ENCODE data around the gene GRB7. TPM values are rescaled to one million over a fixed set of nuclear protein-coding genes. Genes with fewer than 3 reads are reported as not detected.

GRB7 gene
- total and polyA plus RNA-seq, 9 of the 15 experiments (the other 6 are each of a cell fraction or from before 2014, with no cell fraction given), result 0.04 to 6.2 (median 2.2) TPM

DNA sequence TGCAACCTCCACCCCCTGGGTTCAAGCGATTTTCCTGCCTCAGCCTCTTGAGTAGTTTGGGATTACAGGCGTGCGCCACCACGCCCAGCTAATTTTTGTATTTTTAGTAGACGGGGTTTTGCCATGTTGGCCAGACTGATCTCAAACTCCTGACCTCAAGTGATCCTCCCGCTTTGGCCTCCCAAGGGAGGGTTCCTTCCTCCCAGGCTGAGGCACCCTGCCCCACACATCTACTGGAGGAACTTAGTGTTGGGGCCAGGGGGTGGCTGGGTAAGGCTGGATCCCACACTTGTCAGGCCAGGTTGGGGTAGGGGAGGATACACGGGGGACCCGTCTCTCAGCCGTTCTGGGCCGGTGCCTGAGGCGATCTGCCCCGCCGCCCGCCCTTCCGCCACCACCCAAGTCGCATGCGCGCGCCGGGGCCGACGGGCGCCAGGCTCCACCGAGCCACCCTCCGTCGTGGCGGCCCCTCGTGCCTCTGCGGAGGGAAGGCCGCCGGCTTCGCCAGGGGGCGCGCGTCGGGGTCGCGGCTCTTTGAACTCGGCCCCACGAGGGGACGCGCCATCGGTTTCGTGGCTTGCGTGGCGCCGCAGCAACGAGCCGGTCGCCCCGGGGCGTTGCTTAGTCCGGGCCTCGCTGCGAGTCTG, 15.9 kb downstream of the GRB7 start (continued):
- peak; percentile 98 for TF ChIP-seq L3MBTL2 (IDR thresholded peaks at IDR 0.05)
- TF ChIP-seq RBM39 (optimal IDR thresholded peaks at IDR 0.05; ENCODE audit: low read depth, low read length), result no peak
- TF ChIP-seq ZNF589 (CRISPR knock-in tag; IDR thresholded peaks at IDR 0.05; ENCODE audit: low read depth), result peak; percentile 90; the same call in 1 of the 2 replicates
- peak; percentile 51 for TF ChIP-seq GATAD2B (IDR thresholded peaks at IDR 0.05; ENCODE audit: borderline replicate concordance)
- TF ChIP-seq ZBED1 (IDR thresholded peaks at IDR 0.05), result no peak
- peak; percentile 89 for TF ChIP-seq SAFB (IDR thresholded peaks at IDR 0.05; ENCODE audit: borderline replicate concordance, low read depth, low read length)
- TF ChIP-seq MLX (CRISPR knock-in tag; conservative IDR thresholded peaks at IDR 0.05), result 0 out of 4 replicates have a peak, but pooled peaks of 1 of the 2 experiments have one; percentile 65
- 0 out of 2 replicates have a peak, but pooled peaks have one; percentile 50 for TF ChIP-seq NR2C2 (CRISPR knock-in tag; IDR thresholded peaks at IDR 0.05)
- TF ChIP-seq NR2C2 (tag; IDR thresholded peaks at IDR 0.05), result peak; percentile 92; the same call in 1 of the 2 replicates
- TF ChIP-seq ZNF584 (CRISPR knock-in tag; IDR thresholded peaks at IDR 0.05; ENCODE audit: low read depth), result 0 out of 2 replicates have a peak, but pooled peaks have one; percentile 50
- 0 out of 2 replicates have a peak, but pooled peaks have one; percentile 7 for TF ChIP-seq ZNF644 (tag; IDR thresholded peaks at IDR 0.05; ENCODE audit: low read depth)
- TF ChIP-seq SMARCE1 (IDR thresholded peaks at IDR 0.05), result no peak
- TF ChIP-seq BCOR (IDR thresholded peaks at IDR 0.05), result no peak
- TF ChIP-seq PRDM10 (IDR thresholded peaks at IDR 0.05; ENCODE audit: partially characterized antibody), result no peak
- TF ChIP-seq, protein P1, sequence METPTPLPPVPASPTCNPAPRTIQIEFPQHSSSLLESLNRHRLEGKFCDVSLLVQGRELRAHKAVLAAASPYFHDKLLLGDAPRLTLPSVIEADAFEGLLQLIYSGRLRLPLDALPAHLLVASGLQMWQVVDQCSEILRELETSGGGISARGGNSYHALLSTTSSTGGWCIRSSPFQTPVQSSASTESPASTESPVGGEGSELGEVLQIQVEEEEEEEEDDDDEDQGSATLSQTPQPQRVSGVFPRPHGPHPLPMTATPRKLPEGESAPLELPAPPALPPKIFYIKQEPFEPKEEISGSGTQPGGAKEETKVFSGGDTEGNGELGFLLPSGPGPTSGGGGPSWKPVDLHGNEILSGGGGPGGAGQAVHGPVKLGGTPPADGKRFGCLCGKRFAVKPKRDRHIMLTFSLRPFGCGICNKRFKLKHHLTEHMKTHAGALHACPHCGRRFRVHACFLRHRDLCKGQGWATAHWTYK (CRISPR knock-in tag; IDR thresholded peaks at IDR 0.05), result peak; percentile 94; the same call in 1 of the 2 replicates
- TF ChIP-seq ZNF224 (CRISPR knock-in tag; IDR thresholded peaks at IDR 0.05), result no peak
- no peak for TF ChIP-seq IRF1 (CRISPR knock-in tag; IDR thresholded peaks at IDR 0.05; ENCODE audit: borderline replicate concordance)
- no peak for TF ChIP-seq SIN3A (IDR thresholded peaks at IDR 0.05; ENCODE audit: borderline replicate concordance in 2 of 2, control insufficient read depth in 1 of 2, low read depth in 2 of 2, low read length in 2 of 2)
- no peak for TF ChIP-seq ID3 (CRISPR knock-in tag; IDR thresholded peaks at IDR 0.05)
- TF ChIP-seq ID3 (tag; IDR thresholded peaks at IDR 0.05), result peak; percentile 73; the same call in 1 of the 2 replicates
- TF ChIP-seq HDAC3 (IDR thresholded peaks at IDR 0.05; ENCODE audit: borderline replicate concordance, partially characterized antibody), result no peak

All from K562 (cell line).